ENCODE measurements around the gene POLA2.
"Not testable (repeated sequence)": the region's sequence is repeated elsewhere in the genome, so short reads cannot be mapped to it uniquely, and the experiment has no call there.

The POLA2 gene

GRCh38 chr11:65242389-65242788 is 19.4 kb upstream of the POLA2 start:
- DNase-seq (ENCODE audit: low spot score) = no peak

- DNase-seq (ENCODE audit: low spot score) = no peak
These were observed 18.0 kb upstream of the POLA2 start for GRCh38 chr11:65243797-65244196.

GRCh38 chr11:65245046-65245445 is 16.7 kb upstream of the POLA2 start:
- DNase-seq (ENCODE audit: low spot score) = not testable (repeated sequence)

- DNase-seq (ENCODE audit: low spot score) = no peak
These were observed 15.3 kb upstream of the POLA2 start for GRCh38 chr11:65246506-65246905.

- not testable (repeated sequence) for DNase-seq (ENCODE audit: low spot score)
These were observed 13.5 kb upstream of the POLA2 start for GRCh38 chr11:65248184-65248710.

GRCh38 chr11:65251476-65251875 is 10.3 kb upstream of the POLA2 start:
- no peak for DNase-seq (ENCODE audit: low spot score)

GRCh38 chr11:65254724-65255123 is 7.0 kb upstream of the POLA2 start:
- DNase-seq (ENCODE audit: low spot score) = no peak

- DNase-seq (ENCODE audit: low spot score) = no peak
These were observed 2.8 kb upstream of the POLA2 start for GRCh38 chr11:65258988-65259387.

- DNase-seq (ENCODE audit: low spot score) = no peak
These were observed 1.5 kb upstream of the POLA2 start for GRCh38 chr11:65260302-65260701.

GRCh38 chr11:65260756-65261590 is 789 bp upstream of the POLA2 start:
- no peak for DNase-seq (ENCODE audit: low spot score)

GRCh38 chr11:65262381-65262680 is 569 bp downstream of the POLA2 start:
- DNase-seq (ENCODE audit: low spot score) = no peak

- no peak for DNase-seq (ENCODE audit: low spot score)
These were observed 1.0 kb downstream of the POLA2 start for GRCh38 chr11:65262776-65263175.

GRCh38 chr11:65264747-65265146 is 3.0 kb downstream of the POLA2 start:
- DNase-seq (ENCODE audit: low spot score) = not testable (repeated sequence)

GRCh38 chr11:65266210-65266609 is 4.4 kb downstream of the POLA2 start:
- no peak for DNase-seq (ENCODE audit: low spot score)

GRCh38 chr11:65274735-65275682 is 13.2 kb downstream of the POLA2 start:
- DNase-seq (ENCODE audit: low spot score) = peak; percentile 80

GRCh38 chr11:65275906-65276305 is 14.1 kb downstream of the POLA2 start:
- no peak for DNase-seq (ENCODE audit: low spot score)

GRCh38 chr11:65277631-65278277 is 16.0 kb downstream of the POLA2 start:
- no peak for DNase-seq (ENCODE audit: low spot score)

- DNase-seq (ENCODE audit: low spot score) = no peak
These were observed 16.6 kb downstream of the POLA2 start for GRCh38 chr11:65278356-65278755.

GRCh38 chr11:65279279-65279678 is 17.5 kb downstream of the POLA2 start:
- no peak for DNase-seq (ENCODE audit: low spot score)

GRCh38 chr11:65279741-65280440 is 18.1 kb downstream of the POLA2 start:
- no peak for DNase-seq (ENCODE audit: low spot score)

- no peak for DNase-seq (ENCODE audit: low spot score)
These were observed 18.9 kb downstream of the POLA2 start for GRCh38 chr11:65280646-65281045.

- no peak for DNase-seq (ENCODE audit: low spot score)
These were observed 24.9 kb downstream of the POLA2 start for GRCh38 chr11:65286686-65287085.
